HepG2 (cell line): ENCODE data around the gene B9D2. TPM values are rescaled to one million over a fixed set of nuclear protein-coding genes. Genes with fewer than 3 reads are reported as not detected.

Source experiments
- ATAC-seq: fragments of 200-7000 bp; cut with Tn5 transposase; 3 replicates; pipeline ENCODE4 v1.9.1; 2020; ENCODE audit warnings: mild to moderate bottlenecking, moderate library complexity
- BruUV-seq: library from RNA; stranded (reverse); fragments of 400-500 nt; replicated peaks from 2 replicates; lab custom pipeline; 2021; lab: Mats Ljungman, UMichigan
- CTCF ChIA-PET: fragments of 300-600 bp; formaldehyde crosslinking; extraction: SDS; loops from one replicate; lab custom pipeline; 2021; ENCODE audit warnings: low total read pairs, inconsistent platforms, low intra/inter-chr PET ratio; lab: Yijun Ruan, JAX
- POLR2A ChIA-PET: fragments of 350-600 bp; sonication (Branson Sonifier 250); formaldehyde crosslinking; loops from one replicate; lab custom pipeline; 2020; ENCODE audit warnings: antibody characterized with exemption, inconsistent platforms; lab: Yijun Ruan, JAX
- DNase-seq: peaks from one replicate; pipeline ENCODE4 v3.0.0-alpha.2; 2015; ENCODE audit warnings: low spot score
- FAIRE-seq: peaks from 3 replicates; lab custom pipeline; 2011; peaks lifted over from hg19 to GRCh38; lab: Jason Lieb, UNC
- H2AFZ ChIP-seq: one replicate; pipeline ENCODE4 v1.6.1; 2011; ENCODE audit warnings: low read length, inconsistent platforms
- H3K27ac ChIP-seq: fragments of 300-600 bp; 3 replicates; pipeline ENCODE4 v1.8.0; 2011; ENCODE audit warnings: mixed run types, mild to moderate bottlenecking, mixed read lengths, low read length, inconsistent platforms; ENCODE audit not compliant: insufficient read depth; ENCODE audit errors: extremely low read length
- H3K27me3 ChIP-seq, 2 experiments: fragments of 200-600 bp in 1 of 2; 2 replicates in 1 of 2; 3 replicates in 1 of 2; pipeline versions ENCODE4 v1.6.0 to v1.8.0; 2011; ENCODE audit warnings: low read length in 2 of 2, mild to moderate bottlenecking in 2 of 2, moderate library complexity in 2 of 2, inconsistent platforms in 1 of 2; ENCODE audit not compliant: insufficient read depth in 2 of 2, control insufficient read depth in 1 of 2
- H3K36me3 ChIP-seq, 2 experiments: fragments of 200-600 bp in 1 of 2; replicated peaks in 1 of 2; 2 replicates in 1 of 2; 3 replicates in 1 of 2; pipeline versions ENCODE4 v1.5.1 to v1.8.0; 2011; ENCODE audit warnings: low read length in 2 of 2, inconsistent platforms in 1 of 2; ENCODE audit not compliant: insufficient read depth in 2 of 2, control insufficient read depth in 1 of 2
- H3K4me1 ChIP-seq: 2 replicates; pipeline ENCODE4 v1.5.1; 2012; ENCODE audit warnings: low read length, inconsistent platforms; ENCODE audit not compliant: insufficient read depth
- H3K4me2 ChIP-seq: 2 replicates; pipeline ENCODE4 v1.6.0; 2011; ENCODE audit warnings: low read depth, low read length, inconsistent platforms
- H3K4me3 ChIP-seq, 3 experiments: fragments of 200-600 bp in 1 of 3; sonication (generic), shearing (Covaris generic) in 1 of 3; replicated peaks in 1 of 3; 2 replicates each; pipeline ENCODE4 v1.5.1; 2011 to 2016; ENCODE audit warnings: low read length in 3 of 3, inconsistent platforms in 2 of 3, low read depth in 2 of 3, mild to moderate bottlenecking in 2 of 3, control low read depth in 1 of 3, mixed read lengths in 1 of 3; ENCODE audit not compliant: insufficient read depth in 1 of 3
- H3K79me2 ChIP-seq: one replicate; pipeline ENCODE4 v1.6.1; 2011; ENCODE audit warnings: low read length, inconsistent platforms; ENCODE audit not compliant: insufficient read depth
- H3K9ac ChIP-seq: 2 replicates; pipeline ENCODE4 v1.6.0; 2011; ENCODE audit warnings: mild to moderate bottlenecking, low read depth, low read length, inconsistent platforms; ENCODE audit not compliant: insufficient read depth
- H3K9me3 ChIP-seq: 2 replicates; pipeline ENCODE4 v1.5.1; 2012; ENCODE audit warnings: mild to moderate bottlenecking, low read length
- H4K20me1 ChIP-seq: 2 replicates; pipeline ENCODE4 v1.6.0; 2011; ENCODE audit warnings: inconsistent platforms, mild to moderate bottlenecking, low read length, moderate library complexity; ENCODE audit not compliant: insufficient read depth
- FOXA1 ChIP-seq, 2 experiments: fragments of 450-650 bp in 1 of 2; sonication (generic) in 1 of 2; formaldehyde crosslinking in 1 of 2; IDR thresholded peaks; 2 replicates each; pipeline versions ENCODE4 v1.4.0 to v1.6.1; 2016 to 2020; ENCODE audit warnings: missing genetic modification reagents in 1 of 2
- GABPB1 ChIP-seq: IDR thresholded peaks from 2 replicates; pipeline ENCODE4 v1.6.1; 2016; ENCODE audit warnings: mild to moderate bottlenecking, missing genetic modification reagents, moderate library complexity, missing compliant biosample characterization
- POLR2A ChIP-seq, 2 experiments: IDR thresholded peaks; 2 replicates each; pipeline ENCODE4 v1.6.1; 2011; ENCODE audit warnings: low read depth in 2 of 2, low read length in 2 of 2, mild to moderate bottlenecking in 1 of 2, moderate library complexity in 1 of 2; ENCODE audit not compliant: insufficient read depth in 1 of 2
- RBFOX2 ChIP-seq: fragments of 200-400 bp; formaldehyde crosslinking; IDR thresholded peaks from 2 replicates; pipeline ENCODE4 v1.6.1; 2017; ENCODE audit warnings: low read depth, mild to moderate bottlenecking, low read length
- REL ChIP-seq: sonication (generic); formaldehyde crosslinking; conservative IDR thresholded peaks from 2 replicates; pipeline ENCODE4 v1.8.0; 2022; ENCODE audit warnings: mild to moderate bottlenecking, missing genetic modification reagents, moderate library complexity
- TARDBP ChIP-seq: sonication (generic); formaldehyde crosslinking; IDR thresholded peaks from 2 replicates; pipeline ENCODE4 v1.8.0; 2022; ENCODE audit warnings: mild to moderate bottlenecking, missing genetic modification reagents
- TFDP2 ChIP-seq: sonication (generic); formaldehyde crosslinking; IDR thresholded peaks from 2 replicates; pipeline ENCODE4 v1.4.0; 2020; ENCODE audit warnings: missing genetic modification reagents
- ZKSCAN8 ChIP-seq: IDR thresholded peaks from 2 replicates; pipeline ENCODE4 v1.6.1; 2016; ENCODE audit warnings: borderline replicate concordance, missing genetic modification reagents, missing compliant biosample characterization
- ZNF263 ChIP-seq: sonication (generic); formaldehyde crosslinking; IDR thresholded peaks from 2 replicates; pipeline ENCODE4 v1.4.0; 2020; ENCODE audit warnings: missing genetic modification reagents
- ZNF296 ChIP-seq: sonication (generic); formaldehyde crosslinking; conservative IDR thresholded peaks from 2 replicates; pipeline ENCODE4 v1.5.0; 2020; ENCODE audit warnings: mild to moderate bottlenecking, missing genetic modification reagents
- ZNF34 ChIP-seq: sonication (generic); formaldehyde crosslinking; IDR thresholded peaks from 2 replicates; pipeline ENCODE4 v1.4.0; 2020; ENCODE audit warnings: mild to moderate bottlenecking, missing genetic modification reagents, borderline replicate concordance
- ZNF580 ChIP-seq: IDR thresholded peaks from 2 replicates; pipeline ENCODE4 v1.6.1; 2016; ENCODE audit warnings: low read depth, borderline replicate concordance
- ZNF850 ChIP-seq: sonication (generic); formaldehyde crosslinking; conservative IDR thresholded peaks from 2 replicates; pipeline ENCODE4 v1.9.0; 2021; ENCODE audit warnings: mild to moderate bottlenecking, missing genetic modification reagents
- WGBS: methylation state at CpG from one replicate; pipeline ENCODE4 v1.1.6; 2017; ENCODE audit warnings: low lambda C conversion rate; 5-methylcytosine and 5-hydroxymethylcytosine counted together
- in situ Hi-C: cut with HindIII; loops from 2 replicates; pipeline ENCODE4 v1.10.0; 2017; ENCODE audit warnings: low pct_unique_long_range_greater_than_20kb; ENCODE audit not compliant: extremely low pct_ligation_motif_present
- intact Hi-C: fragments of 100-400 bp; cut with micrococcal nuclease; formaldehyde crosslinking; loops from one replicate; pipeline ENCODE4 v1.10.0; 2022; ENCODE audit not compliant: unreplicated experiment
- polyA plus RNA-seq, 8 experiments: library from polyadenylated mRNA; depleted of rRNA in 3 of 8; stranded (reverse) in 7 of 8; unstranded in 1 of 8; fragments of >200 nt; fragmentation: Illumina TruSeq in 4 of 8; extraction: Trizol in 4 of 8; gene quantifications; 2 replicates each; pipeline versions ENCODE4 v1.2.1 to v1.2.3, GENCODE V29; 2011 to 2016; ENCODE audit warnings: low read depth in 4 of 8, missing spikeins in 1 of 8, mixed read lengths in 1 of 8; ENCODE audit not compliant: insufficient read depth in 1 of 8
- total RNA-seq, 5 experiments: library from RNA; depleted of rRNA; stranded (reverse); fragments of >200 nt; fragmentation: Illumina TruSeq; extraction: Trizol; gene quantifications; 2 replicates each; pipeline ENCODE4 v1.2.3, GENCODE V29; 2016; ENCODE audit warnings: low read depth in 1 of 5
- TF ChIP-seq, protein P1 (sequence below): sonication (generic); formaldehyde crosslinking; IDR thresholded peaks from 2 replicates; pipeline ENCODE4 v1.5.1; 2020; ENCODE audit warnings: mild to moderate bottlenecking, missing genetic modification reagents, moderate library complexity

B9D2 gene
- total and polyA plus RNA-seq, 2 of the 13 experiments (the other 11 are each of a cell fraction or from before 2014, with no cell fraction given) = 3.1 to 4.4 TPM

DNA sequence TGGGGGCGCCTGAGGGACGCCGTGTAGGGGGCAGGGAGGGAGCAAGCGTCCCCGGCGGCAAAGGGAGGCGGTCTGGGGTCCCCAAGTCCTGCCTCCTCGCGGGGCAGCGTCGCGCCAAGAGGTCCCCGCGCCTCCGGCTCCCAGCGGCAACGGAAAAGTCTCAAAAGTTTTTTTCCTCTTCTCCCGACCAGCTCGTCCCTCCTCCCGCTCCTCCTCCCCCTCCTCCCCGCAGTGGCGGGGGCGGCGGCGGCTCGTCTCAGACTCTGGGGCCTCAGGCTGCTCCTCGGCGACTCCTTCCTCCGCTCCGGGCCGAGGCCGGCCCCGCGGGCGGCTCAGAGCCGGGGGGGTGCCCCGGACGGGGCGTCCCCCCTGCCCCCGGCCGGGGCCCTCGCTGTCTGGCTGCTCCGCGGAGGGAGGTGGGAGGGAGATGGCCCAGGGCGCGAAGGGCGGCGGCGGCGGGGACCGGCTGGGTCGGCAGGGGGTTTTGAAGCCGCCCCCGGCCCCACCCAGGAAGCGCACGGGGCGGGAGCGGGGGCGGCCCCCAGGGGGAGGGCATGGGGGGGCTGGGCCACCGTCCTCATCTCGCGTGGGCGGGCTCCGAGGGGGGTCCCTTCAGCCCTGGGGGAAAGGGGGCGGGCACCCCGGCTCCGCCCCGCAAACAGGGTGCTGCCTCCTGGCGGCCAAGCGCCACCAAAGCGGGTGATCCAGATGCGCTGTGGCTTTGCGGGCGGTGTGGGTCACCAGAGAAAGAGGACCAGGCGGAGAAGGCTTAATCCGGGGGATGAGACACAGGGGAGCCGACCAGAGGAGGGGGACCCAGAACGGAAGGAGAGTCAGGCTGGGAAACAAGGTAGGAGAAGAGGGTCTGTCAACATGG, 10.2 kb downstream of the B9D2 start, which contains the start of gene TGFB1:
TSS of gene TGFB1 (minus strand) at position 457 of the 877 bp plus-strand sequence. CDS start 878 bp downstream, outside the sequence.
- ChIA-PET POLR2A (interaction anchor here (1.2 to 3.1 kb wide), 7 partner anchors 10 to 90 kb away, joined by 3 to 73 read pairs (median 14); partner anchors contain the start of genes B3GNT8, B9D2, CCDC97 and DMAC2), CTCF (interaction anchor here (2.3 kb wide), 1 partner anchor 32 kb away, joined by 12 read pairs; no protein-coding TSS in a partner anchor)
- H2AFZ ChIP-seq = no peak within 1 kb of the TSS
- H3K79me2 ChIP-seq = peaks cover 29% of the 10 kb centered on the region
- H3K9me3 ChIP-seq = no peaks in the 10 kb centered on the region
- peak within 1 kb of the TSS; percentile 60 for H3K27ac ChIP-seq
- peak within 1 kb of the TSS; percentile 80 for H3K4me2 ChIP-seq
- FAIRE-seq (no peak), ATAC-seq (peak; percentile 69), DNase-seq (peak; percentile 70)
- peaks cover 12% of the 10 kb centered on the region; the same call in 1 of the 2 replicates for H4K20me1 ChIP-seq
- intact Hi-C loops (loop anchor here (2.0 kb wide), 1 partner anchor 29 kb away; no protein-coding TSS in a partner anchor), in situ Hi-C loops (loop anchor here (5.0 kb wide), 1 partner anchor 41 kb away; the partner anchor contains the start of gene CCDC97)
- H3K4me3 ChIP-seq = peak within 1 kb of the TSS; percentile 90 to 95 (median 95)
- peaks cover 3 to 6% of the 10 kb centered on the region in 2 experiments; a peak in 2 of 5 replicates for H3K36me3 ChIP-seq
- TSS peak; percentile 86 for BruUV-seq
- H3K27me3 ChIP-seq = no peaks in the 10 kb centered on the region; a peak in 2 of 5 replicates
- under 1% methylated on average over 17 of the region's 78 CpGs for WGBS
- H3K4me1 ChIP-seq = peaks cover 32% of the 10 kb centered on the region
- peak within 1 kb of the TSS; percentile 82 for H3K9ac ChIP-seq
- TF ChIP-seq FOXA1 (IDR thresholded peaks at IDR 0.05) = no peak
- 0 out of 2 replicates have a peak, but pooled peaks have one; percentile 18 for TF ChIP-seq FOXA1 (CRISPR knock-in tag; IDR thresholded peaks at IDR 0.05)
- no peak for TF ChIP-seq ZNF296 (CRISPR knock-in tag)
- 0 out of 2 replicates have a peak, but pooled peaks have one; percentile 42 for TF ChIP-seq ZKSCAN8
- 0 out of 2 replicates have a peak, but pooled peaks have one; percentile 45 for TF ChIP-seq ZNF850 (CRISPR knock-in tag)
- TF ChIP-seq, protein P1, sequence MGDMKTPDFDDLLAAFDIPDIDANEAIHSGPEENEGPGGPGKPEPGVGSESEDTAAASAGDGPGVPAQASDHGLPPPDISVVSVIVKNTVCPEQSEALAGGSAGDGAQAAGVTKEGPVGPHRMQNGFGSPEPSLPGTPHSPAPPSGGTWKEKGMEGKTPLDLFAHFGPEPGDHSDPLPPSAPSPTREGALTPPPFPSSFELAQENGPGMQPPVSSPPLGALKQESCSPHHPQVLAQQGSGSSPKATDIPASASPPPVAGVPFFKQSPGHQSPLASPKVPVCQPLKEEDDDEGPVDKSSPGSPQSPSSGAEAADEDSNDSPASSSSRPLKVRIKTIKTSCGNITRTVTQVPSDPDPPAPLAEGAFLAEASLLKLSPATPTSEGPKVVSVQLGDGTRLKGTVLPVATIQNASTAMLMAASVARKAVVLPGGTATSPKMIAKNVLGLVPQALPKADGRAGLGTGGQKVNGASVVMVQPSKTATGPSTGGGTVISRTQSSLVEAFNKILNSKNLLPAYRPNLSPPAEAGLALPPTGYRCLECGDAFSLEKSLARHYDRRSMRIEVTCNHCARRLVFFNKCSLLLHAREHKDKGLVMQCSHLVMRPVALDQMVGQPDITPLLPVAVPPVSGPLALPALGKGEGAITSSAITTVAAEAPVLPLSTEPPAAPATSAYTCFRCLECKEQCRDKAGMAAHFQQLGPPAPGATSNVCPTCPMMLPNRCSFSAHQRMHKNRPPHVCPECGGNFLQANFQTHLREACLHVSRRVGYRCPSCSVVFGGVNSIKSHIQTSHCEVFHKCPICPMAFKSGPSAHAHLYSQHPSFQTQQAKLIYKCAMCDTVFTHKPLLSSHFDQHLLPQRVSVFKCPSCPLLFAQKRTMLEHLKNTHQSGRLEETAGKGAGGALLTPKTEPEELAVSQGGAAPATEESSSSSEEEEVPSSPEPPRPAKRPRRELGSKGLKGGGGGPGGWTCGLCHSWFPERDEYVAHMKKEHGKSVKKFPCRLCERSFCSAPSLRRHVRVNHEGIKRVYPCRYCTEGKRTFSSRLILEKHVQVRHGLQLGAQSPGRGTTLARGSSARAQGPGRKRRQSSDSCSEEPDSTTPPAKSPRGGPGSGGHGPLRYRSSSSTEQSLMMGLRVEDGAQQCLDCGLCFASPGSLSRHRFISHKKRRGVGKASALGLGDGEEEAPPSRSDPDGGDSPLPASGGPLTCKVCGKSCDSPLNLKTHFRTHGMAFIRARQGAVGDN (CRISPR knock-in tag) = peak; percentile 38; the same call in 1 of the 2 replicates
- TF ChIP-seq ZNF34 (CRISPR knock-in tag) = no peak
- TF ChIP-seq RBFOX2 = peak; percentile 80
- peak; percentile 18; the same call in 1 of the 2 replicates for TF ChIP-seq TFDP2 (CRISPR knock-in tag)
- TF ChIP-seq ZNF263 = peak; percentile 99
- peak; percentile 61; the same call in 1 of the 2 replicates for TF ChIP-seq ZNF580 (CRISPR knock-in tag)
- TF ChIP-seq REL (CRISPR knock-in tag) = no peak
- peak in 1 of 2 experiments; percentile 61; a peak in 1 of 4 replicates for TF ChIP-seq POLR2A (IDR thresholded peaks at IDR 0.05; ENCODE audit: insufficient read depth in 1 of 2, low read depth in 2 of 2, low read length in 2 of 2)
- peak; percentile 54; the same call in 1 of the 2 replicates for TF ChIP-seq TARDBP
- peak; percentile 62; the same call in 1 of the 2 replicates for TF ChIP-seq GABPB1
